Hematopoietic multipotent progenitor cell treated with erythropoietin and hydrocortisone succinate and interleukin-3 and kit ligand, for 17 days (in vitro differentiated cells): ENCODE data around the gene DENND1A.

Experiments
- DNase-seq: peaks from one replicate; pipeline ENCODE4 v3.0.0-alpha.2; 2015; ENCODE audit warnings: low spot score

DENND1A gene

GRCh38 chr9:123863164-123863855, 66.6 kb downstream of the DENND1A start:
- DNase-seq: no peak

- DNase-seq: no peak
Measured at GRCh38 chr9:123861756-123862120, 68.2 kb downstream of the DENND1A start.

- DNase-seq: no peak
Measured at GRCh38 chr9:123861086-123861755, 68.7 kb downstream of the DENND1A start.

DNA sequence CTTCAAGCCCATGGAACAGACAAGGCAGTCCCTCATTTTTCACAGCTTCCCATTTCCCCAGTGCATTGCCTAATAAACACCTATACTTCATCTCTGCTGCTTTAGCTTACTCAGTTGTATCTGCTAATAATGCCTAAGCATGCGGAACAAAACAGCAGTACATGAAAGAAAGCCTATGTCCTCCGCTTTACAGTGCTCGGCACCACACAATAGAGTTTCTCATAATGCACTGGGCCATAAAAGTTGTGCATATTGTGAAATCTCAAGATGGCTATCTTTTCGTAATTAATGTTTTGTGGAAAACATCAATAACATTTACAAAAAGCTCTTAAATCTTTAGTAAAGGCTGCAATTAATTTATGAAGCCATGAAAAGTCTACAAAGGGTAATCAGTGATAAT, 69.3 kb downstream of the DENND1A start:
- DNase-seq: no peak

GRCh38 chr9:123852403-123852802, 77.5 kb downstream of the DENND1A start:
- DNase-seq: no peak

GRCh38 chr9:123851851-123852250, 78.1 kb downstream of the DENND1A start:
- DNase-seq: no peak

GRCh38 chr9:123848447-123849085, 81.4 kb downstream of the DENND1A start:
- no peak for DNase-seq

DNA sequence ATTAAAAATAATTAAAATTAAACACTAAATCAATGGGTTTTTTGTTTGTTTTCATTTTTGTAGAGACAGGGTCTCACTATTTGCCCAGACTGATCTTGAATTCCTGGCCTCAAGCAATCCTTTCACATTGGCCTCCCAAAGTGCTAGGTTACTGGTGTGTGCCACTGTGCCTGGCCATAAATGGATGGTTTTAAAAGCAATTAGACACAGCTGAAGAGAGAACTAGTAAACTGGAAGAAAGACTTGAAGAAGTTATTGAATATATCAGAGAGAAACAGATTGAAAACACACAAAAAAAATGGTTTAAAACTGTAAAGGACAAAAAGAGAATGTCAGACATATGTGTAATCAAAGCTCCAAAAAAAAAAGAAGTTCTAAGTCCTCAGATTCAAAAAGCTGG, 83.0 kb downstream of the DENND1A start:
- no peak for DNase-seq

DNA sequence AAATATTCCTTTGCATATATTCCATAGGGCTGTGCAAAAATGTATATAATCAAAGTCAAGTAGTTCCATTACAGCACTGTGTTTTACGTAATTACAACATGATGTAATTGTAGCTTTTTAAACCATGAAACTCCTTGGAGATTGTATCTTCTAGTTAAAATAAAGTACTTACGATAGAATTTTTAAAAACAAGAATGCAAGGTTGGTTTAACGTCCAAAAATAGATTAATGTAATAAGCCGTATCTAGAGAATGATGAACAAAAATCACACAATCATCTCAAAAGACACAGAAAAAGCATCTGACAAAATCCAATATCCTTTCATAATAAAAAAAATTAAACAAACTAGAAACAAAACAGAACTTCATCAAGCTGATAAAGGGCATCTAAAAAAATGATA, 86.2 kb downstream of the DENND1A start:
- DNase-seq: no peak

DNA sequence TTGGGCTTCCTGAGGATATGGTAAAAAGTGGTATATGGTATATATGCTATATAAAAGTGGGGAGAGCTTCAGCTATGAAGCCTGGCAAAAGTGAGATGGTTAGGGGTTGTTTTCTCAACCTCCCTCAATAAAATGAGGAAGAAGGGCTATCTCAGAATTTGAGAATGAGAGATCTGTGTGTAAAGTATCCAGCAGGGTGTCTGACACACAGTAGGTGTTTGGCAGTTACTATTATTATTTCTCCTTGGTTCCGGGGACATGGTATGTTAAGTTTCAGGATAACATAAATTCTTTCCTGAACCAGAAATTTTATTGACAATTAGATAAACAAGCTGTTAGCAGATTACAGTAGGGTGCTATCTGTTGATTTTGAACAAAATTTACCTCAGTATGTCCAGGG, 94.1 kb downstream of the DENND1A start:
- no peak for DNase-seq

DNA sequence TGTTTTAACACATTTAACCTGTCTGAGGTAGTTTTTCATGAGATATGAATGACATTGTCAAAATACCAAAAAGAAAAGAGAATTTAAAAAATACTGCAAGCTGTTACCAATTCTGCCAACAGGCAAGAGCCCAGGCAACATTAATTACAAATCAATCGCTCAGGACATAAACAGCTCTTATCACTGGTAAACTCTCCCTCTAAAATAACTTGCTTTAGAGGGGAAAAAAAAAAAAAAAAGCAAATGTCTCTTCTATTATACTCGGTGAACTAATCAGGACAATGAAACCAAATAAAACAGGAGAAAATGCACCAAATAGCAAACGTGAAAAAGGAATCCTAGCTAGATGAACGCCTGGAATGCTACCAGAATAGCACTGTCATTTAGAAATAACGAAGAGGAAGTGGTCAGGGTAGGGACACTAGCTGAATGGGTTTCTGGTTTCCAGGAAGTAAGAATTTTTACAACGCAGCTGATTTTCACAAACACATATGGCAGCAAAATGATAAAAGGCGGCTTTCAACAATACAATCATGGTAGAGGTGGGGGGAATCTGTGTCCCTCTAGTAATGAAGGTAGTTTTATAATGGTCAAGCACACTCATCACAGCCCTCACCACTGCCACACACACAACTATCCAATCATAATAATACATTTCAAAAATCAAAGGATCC, 94.9 kb downstream of the DENND1A start:
- DNase-seq: no peak

DNA sequence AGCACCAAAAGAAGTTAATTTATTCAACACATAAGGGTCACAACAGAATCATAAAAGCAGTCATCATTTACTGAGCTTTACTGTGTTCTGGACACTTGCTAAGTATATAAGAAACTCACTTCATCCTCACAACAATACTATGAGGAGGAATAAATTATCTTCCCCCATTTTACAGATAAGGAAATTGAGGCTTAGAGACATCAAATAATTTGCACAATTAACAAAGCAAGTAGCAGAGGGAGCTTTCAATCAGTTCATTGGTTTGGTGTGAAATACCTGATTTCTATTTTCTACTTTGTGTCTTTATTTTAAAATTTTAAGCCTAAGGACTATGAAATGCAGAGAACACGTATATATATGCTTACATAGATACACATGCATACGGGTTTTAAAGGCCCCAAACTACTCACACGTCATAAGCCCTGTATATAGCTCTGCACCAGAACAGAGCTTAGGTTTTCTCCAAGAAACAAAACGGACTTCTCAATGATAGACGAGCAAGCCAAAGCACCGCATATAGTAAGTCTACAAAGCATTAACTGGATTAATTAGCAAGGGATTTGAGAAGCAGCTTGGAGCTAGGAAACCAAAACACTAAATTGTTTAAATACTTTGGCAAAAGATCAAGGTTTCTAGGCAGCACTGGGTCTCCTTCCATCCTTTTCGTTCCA, 95.6 kb downstream of the DENND1A start:
- no peak for DNase-seq

DNA sequence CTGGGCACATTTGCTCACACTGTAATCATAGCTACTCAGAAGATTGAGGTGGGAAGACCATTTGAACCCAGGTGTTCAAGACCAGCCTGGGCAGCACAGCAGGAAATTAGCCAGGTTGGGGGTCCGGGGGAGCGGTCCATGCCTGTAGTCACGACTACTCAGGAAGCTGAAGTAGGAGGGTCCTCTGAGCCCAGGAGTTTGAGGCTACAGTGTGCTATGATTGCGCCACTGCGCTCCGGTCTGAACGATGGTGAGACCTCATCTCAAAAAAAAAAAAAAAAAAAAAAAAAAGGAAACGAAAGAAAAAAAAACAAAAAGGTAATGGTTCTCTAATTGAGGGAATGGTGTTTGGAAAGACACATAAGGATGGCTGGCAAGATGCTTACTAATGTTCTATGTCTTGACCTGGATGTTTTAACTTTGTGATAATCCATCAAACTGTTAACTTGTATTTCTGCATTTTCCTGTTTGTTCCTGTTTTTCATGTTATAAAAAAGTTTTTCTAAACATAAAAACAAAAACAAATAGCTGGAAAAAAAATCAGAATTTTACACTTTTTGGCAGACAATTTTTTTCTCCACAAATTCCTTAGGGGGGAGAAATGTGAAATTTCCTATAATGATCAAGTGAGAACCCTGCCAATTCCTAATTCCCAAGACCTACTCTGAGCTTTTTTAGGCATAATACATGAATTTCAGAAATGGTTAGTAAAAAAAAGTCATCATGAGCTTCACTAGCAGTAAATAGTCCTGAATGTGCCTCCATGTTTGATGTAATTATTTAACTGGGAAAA, 96.9 kb downstream of the DENND1A start:
- no peak for DNase-seq

DNA sequence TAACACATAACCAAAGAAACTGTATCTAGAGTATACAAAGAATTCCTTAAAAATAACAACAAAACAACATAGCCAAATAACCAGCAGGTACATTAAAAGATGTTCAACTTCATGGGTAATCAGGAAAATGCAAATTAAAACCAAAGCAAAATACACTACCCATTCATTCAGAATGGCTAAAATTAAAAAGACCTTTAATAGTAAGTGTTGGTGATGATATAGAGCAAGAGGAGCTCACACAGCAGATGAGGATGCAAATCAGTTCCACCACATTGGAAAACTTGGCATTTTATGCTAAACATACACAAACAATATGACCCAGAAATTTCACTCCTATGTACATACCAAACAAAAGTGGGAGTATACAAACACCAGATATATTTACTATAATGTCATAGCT, 97.8 kb downstream of the DENND1A start:
- no peak for DNase-seq

GRCh38 chr9:123828449-123828848, 101.5 kb downstream of the DENND1A start:
- DNase-seq: no peak

GRCh38 chr9:123825342-123826060, 104.4 kb downstream of the DENND1A start:
- no peak for DNase-seq

DNA sequence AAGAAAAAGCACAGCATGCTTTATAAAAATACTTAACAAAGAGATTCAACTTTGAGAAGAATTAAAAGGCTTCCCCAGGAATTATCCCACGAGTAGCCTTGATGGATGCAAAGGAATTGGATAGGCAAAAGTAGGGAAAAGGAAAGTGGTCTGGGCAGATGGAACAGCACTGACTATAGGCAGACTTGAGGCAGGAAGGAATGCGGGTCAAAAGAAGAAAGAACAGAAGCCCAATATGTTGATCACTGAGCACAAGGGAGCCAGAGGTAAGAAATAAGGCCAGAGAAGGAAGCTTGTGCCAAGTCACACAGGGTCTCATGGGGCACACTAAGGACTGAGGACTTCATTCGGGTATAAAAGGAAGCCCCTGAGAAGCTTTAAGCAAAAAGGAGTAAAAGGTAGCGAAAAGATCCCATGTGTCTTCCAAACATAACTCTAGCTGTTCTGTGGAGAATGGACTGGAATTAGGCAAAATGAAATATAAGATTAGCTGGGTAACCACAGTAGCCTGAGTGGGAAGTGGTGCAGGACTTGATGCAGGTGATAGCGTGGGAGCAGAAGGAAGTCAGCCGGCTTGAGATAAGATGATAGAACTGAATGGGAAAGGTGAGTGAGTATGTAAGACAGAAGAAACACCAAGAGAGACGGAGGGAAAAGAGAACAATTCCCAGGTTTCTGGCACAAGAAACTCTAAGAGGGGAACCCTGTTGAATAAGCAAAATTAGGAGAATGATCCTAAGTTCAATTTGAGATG, 106.6 kb downstream of the DENND1A start:
- DNase-seq: no peak

DNA sequence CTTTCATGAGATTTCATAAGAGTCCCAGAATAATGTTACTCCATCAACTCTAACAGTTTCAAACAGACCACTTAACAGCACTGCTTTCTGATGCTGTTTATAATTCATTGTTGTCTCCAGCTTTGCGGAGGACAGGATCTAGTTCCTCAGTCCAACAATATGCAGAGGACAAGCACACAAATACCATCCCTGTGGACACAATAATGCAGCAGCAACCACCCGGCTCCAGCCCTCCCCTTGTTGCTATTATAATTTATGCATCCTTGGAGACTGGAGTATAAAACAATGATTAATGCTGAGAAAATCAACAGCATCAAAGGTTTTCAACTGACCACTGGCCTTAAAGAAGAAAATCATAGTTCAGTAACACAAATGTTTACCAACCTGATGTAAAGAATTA, 108.3 kb downstream of the DENND1A start:
- DNase-seq: no peak

DNA sequence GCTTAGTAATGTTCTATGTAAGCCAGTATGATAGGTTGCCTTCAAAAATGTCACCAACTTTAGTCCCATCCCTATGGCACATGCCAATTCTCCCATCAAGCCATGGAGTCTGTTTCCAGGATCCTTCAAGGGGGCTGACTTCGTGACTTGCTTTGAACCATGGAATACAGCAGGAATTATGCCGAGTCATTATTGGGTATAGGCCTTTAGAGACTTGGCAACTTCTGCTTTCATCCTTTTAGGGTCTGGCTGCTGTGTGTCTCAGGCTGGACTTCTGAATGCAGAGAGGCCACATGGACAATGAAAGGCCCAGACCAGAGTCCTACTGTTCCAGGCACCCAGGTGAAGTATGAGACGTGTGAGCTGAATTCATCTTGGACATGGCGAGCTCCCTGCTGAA, 109.8 kb downstream of the DENND1A start:
- DNase-seq: no peak

- DNase-seq: no peak
Measured at GRCh38 chr9:123816817-123817472, 113.0 kb downstream of the DENND1A start.
